ENCODE data around the gene BICD1. TPM values are rescaled to one million over a fixed set of nuclear protein-coding genes. Genes with fewer than 3 reads are reported as not detected.
"Not testable (repeated sequence)": the region's sequence is repeated elsewhere in the genome, so short reads cannot be mapped to it uniquely, and the experiment has no call there.

The BICD1 gene
- total RNA-seq, 4 donors from 2014 or later: 1.5 to 4.5 (median 2.4) TPM

DNA sequence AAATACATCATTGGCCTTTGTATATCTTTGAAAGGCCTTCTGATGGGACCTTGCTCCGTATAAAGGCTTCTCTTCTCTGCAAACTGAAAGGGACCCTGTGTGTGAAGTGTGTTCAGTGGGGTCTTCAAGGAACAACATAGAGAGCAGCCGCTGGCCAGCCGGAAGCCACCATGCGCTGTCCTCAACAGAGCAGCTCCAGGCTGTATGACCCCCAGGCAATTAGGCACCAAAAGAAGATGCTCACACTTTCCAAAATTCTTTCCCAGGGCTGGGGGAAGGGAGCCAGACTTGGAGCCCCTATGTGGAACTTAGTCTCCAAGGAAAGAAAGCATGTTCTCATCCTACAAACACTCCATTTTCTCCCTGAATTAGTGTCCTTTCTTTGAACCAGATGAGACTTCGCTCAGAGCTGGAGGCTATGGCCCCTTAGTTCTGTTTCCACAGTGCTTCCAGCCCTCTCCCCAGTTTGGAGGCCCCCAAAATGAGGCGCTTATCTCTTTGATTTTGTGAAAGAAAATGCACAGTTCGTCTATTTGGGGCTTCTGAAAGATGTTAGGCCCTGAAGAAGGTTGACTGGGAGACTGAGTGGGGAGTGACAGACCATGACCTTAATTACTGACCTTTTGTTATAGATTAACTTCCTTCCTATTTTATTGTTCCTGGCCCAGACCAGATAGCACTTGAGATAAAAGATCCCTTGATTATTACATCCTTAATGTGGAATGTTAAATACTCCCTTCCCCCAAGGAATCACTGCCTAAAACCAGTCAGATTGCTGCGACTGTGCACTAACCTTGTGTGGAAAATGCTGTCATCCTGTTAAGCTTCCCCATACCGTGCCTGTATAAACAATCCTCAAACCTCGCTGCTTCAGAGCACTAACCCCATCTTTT, 164.4 kb downstream of the BICD1 start:
- intact Hi-C loops (cut with DNase I; ENCODE audit: low total_unique reads): no loop called here
- no peak overlapping the region for H3K4me3 ChIP-seq (ENCODE audit: low read depth, poor library complexity, severe bottlenecking)
- 72 to 76% methylated on average over 10 of the region's 10 CpGs for WGBS, 2 donors
- no peak for TF ChIP-seq POLR2A (IDR thresholded peaks at IDR 0.05)
- TF ChIP-seq, protein P1, sequence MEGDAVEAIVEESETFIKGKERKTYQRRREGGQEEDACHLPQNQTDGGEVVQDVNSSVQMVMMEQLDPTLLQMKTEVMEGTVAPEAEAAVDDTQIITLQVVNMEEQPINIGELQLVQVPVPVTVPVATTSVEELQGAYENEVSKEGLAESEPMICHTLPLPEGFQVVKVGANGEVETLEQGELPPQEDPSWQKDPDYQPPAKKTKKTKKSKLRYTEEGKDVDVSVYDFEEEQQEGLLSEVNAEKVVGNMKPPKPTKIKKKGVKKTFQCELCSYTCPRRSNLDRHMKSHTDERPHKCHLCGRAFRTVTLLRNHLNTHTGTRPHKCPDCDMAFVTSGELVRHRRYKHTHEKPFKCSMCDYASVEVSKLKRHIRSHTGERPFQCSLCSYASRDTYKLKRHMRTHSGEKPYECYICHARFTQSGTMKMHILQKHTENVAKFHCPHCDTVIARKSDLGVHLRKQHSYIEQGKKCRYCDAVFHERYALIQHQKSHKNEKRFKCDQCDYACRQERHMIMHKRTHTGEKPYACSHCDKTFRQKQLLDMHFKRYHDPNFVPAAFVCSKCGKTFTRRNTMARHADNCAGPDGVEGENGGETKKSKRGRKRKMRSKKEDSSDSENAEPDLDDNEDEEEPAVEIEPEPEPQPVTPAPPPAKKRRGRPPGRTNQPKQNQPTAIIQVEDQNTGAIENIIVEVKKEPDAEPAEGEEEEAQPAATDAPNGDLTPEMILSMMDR (IDR thresholded peaks at IDR 0.05): no peak
- no peak for DNase-seq (ENCODE audit: low spot score in 2 of 2)

DNA sequence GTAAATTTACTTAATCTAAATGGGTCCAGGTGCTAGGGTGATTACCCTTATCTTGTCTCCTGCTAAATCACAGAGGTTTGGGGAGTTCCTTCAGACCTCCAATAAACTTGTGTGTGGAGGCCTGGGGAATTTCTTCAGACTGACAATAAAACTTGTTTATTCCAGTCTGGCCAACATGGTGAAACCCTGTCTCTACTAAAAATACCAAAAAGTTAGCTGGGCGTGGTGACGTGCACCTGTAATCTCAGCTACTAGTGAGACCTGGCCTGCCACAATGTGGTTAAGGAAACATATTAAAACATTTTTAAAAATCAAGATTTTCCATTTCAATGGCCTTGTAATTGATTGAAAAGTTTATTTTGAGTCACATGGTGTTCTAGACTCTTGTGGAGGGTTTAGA, 165.8 kb downstream of the BICD1 start:
- no peak overlapping the region for H3K4me3 ChIP-seq (ENCODE audit: low read depth, poor library complexity, severe bottlenecking)
- intact Hi-C loops (cut with DNase I; ENCODE audit: low total_unique reads): no loop called here
- 96 to 97% methylated on average over 2 of the region's 2 CpGs for WGBS, 2 donors

DNA sequence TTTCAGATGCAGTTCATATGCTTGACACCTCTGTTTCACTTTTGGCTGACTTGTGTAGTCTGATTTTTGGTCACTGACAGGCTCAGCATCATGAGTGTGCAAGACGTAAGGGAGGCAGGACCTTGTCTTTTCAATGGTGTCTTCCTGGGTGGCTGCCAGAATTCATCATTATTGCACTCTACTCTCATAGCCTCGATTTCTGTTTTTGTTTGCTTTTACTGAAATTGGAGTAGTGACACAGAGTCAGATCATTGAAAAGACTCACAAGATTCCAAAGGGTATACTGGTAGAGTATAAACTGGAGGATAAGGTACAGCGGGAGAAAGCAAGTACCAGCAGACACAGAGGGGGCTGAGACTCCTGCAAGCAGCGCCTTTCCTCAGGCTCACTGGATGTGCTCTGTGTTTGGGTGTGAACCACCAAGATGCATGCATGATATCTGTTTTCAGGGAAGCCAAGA, 166.4 kb downstream of the BICD1 start:
- H3K4me3 ChIP-seq (ENCODE audit: low read depth, poor library complexity, severe bottlenecking): no peak overlapping the region
- TF ChIP-seq POLR2A (IDR thresholded peaks at IDR 0.05): no peak
- TF ChIP-seq, protein P1 (IDR thresholded peaks at IDR 0.05): no peak
- intact Hi-C loops (cut with DNase I; ENCODE audit: low total_unique reads): no loop called here
- no peak for DNase-seq (ENCODE audit: low spot score in 2 of 2)
- WGBS, 2 donors: 80 to 86% methylated on average over 4 of the region's 4 CpGs

More for the DNA sequence above, 165.8 kb downstream of the BICD1 start:
- no peak for TF ChIP-seq POLR2A (IDR thresholded peaks at IDR 0.05)
- TF ChIP-seq, protein P1 (IDR thresholded peaks at IDR 0.05): no peak
- DNase-seq (ENCODE audit: low spot score in 2 of 2): no peak

DNA sequence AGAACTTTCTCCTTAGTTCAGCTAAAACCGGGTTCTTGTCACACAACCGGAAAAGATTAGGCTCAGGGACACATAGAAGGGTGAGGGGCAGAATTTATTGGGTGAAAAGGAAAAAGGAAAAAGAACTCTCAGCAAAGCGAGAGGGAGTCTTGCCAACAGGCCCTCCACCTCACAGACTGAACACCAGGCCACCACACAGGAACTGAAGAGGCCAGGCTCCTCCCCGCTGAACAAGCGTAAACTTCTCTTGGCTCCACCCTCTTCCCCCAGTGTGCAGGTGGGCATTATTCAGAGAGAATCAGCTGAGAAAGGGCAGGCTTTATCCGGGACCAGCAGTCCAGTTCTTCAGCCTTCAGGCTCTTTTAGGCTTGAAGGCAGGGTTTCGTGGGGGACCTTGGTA, 167.1 kb downstream of the BICD1 start:
- WGBS, 2 donors: 80% methylated on average over 7 of the region's 7 CpGs
- intact Hi-C loops (cut with DNase I; ENCODE audit: low total_unique reads): no loop called here
- DNase-seq (ENCODE audit: low spot score in 2 of 2): no peak
- TF ChIP-seq, protein P1 (IDR thresholded peaks at IDR 0.05): no peak
- no peak for TF ChIP-seq POLR2A (IDR thresholded peaks at IDR 0.05)
- H3K4me3 ChIP-seq (ENCODE audit: low read depth, poor library complexity, severe bottlenecking): no peak overlapping the region

DNA sequence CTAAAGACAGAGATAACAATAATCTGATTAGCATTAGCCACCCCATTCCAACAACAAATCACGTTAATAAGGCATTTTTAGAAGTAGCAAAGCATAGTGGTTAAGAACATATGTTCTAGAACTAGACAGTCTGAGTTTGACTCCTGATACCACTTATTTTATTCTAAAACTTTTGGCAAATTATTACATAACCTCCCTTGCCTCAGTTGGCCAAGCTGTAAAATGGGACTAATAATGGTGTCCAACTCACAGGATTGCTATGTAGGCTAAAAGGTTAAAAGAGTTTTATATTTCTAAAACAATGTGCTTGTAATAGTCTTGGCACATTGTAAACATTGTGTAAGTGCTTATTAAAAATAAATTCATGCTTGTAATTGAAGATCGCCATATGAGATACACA, 168.0 kb downstream of the BICD1 start:
- 87 to 89% methylated on average over 2 of the region's 2 CpGs for WGBS, 2 donors
- intact Hi-C loops (cut with DNase I; ENCODE audit: low total_unique reads): no loop called here
- DNase-seq (ENCODE audit: low spot score in 2 of 2): no peak
- TF ChIP-seq POLR2A (IDR thresholded peaks at IDR 0.05): no peak
- TF ChIP-seq, protein P1 (IDR thresholded peaks at IDR 0.05): no peak
- H3K4me3 ChIP-seq (ENCODE audit: low read depth, poor library complexity, severe bottlenecking): no peak overlapping the region

DNA sequence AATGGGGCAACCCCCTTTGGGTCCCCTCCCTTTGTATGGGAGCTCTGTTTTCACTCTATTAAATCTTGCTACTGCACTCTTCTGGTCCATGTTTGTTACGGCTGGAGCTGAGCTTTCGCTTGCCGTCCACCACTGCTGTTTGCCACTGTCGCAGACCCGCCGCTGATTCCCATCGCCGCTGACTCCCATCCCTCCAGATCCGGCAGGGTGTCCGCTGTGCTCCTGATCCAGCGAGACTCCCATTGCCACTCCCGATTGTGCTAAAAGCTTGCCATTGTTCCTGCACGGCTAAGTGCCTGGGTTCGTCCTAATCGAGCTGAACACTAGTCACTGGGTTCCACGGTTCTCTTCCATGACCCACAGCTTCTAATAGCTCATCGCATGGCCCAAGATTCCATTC, 168.9 kb downstream of the BICD1 start:
- 89 to 99% methylated on average over 17 of the region's 17 CpGs for WGBS, 2 donors
- intact Hi-C loops (cut with DNase I; ENCODE audit: low total_unique reads); H3K4me3 ChIP-seq (ENCODE audit: low read depth, poor library complexity, severe bottlenecking); DNase-seq (ENCODE audit: low spot score in 2 of 2): not testable (repeated sequence)
